Measurements from ENCODE around the gene PIH1D1. TPM values are rescaled to one million over a fixed set of nuclear protein-coding genes. Genes with fewer than 3 reads are reported as not detected.

PIH1D1 gene
- total RNA-seq, 2 experiments from 2014 or later: 152 to 154 TPM

- CTCF ChIA-PET: interaction anchor here (1.3 kb wide), 1 partner anchor 58 kb away, joined by 3 read pairs; no protein-coding TSS in a partner anchor
- POLR2A ChIA-PET: no interaction called here
Measured at GRCh38 chr19:49415810-49416200, 35.8 kb downstream of the PIH1D1 start.

DNA sequence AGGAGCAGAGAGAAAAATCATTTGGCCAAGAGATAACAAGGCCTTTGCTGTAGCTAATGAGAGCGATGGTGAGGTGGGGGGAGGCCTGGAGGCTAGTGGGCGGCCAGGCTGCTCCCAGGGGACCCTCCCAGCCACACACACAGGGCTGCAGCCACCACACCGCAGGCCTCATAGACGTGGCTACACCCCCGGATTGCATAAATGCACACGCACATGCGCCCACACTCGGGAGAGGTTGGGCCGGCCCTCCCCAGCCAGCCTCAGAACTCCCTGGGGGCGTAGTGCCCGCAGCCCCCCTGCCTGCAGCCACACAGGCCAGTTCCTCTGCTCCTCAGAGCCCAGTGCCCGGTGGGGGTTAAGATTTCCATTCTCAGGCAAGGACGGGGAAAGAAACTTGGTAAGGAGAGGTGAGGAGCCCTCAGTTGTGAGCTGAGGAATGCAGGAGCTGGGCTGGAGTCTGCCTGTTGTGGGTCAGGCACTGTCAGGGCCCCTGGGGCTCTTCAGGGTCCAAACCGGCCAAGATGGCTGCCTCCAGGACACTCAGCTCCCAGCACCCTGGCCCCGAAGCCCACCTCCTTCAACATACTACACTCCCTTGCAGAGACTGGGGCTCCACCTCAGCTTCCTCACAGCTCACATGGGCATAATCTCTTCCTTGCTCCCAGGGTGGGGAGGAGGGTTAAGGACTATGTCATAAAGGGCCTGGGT lies 36.4 kb downstream of the PIH1D1 start:
- CTCF ChIA-PET: interaction anchor here (0.6 to 1.3 kb wide), 2 partner anchors 47 to 58 kb away, joined by 3 read pairs; no protein-coding TSS in a partner anchor
- POLR2A ChIA-PET: no interaction called here

- ChIA-PET CTCF (no interaction called here), POLR2A (no interaction called here)
Measured at GRCh38 chr19:49414256-49414655, 37.4 kb downstream of the PIH1D1 start.

DNA sequence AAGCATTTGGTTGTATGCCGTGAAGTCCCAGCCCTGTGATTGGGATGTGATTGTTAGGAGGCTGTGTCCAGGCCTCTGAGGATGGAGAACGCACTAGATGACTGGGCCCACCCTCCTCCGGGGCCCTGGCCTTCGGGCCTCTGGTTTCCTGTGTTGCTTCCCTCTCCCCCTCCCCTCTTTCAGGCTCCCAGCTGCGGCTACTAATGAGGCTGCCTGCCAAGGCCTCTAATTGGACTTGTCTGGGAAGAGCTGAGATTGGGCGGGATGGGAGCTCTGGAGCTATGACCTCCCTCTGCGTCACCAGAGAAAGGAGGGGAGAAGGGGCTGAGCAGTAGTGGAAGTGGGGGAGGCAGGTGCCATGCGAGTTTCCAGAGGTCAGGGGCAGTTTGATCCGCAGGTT lies 38.3 kb downstream of the PIH1D1 start:
- POLR2A ChIA-PET: no interaction called here
- CTCF ChIA-PET: no interaction called here

- ChIA-PET POLR2A (no interaction called here), CTCF (interaction anchor here (0.7 to 2.5 kb wide), 3 partner anchors 27 to 525 kb away, joined by 3 to 5 read pairs (median 3); no protein-coding TSS in a partner anchor)
Measured at GRCh38 chr19:49411681-49412326, 39.8 kb downstream of the PIH1D1 start.

- ChIA-PET CTCF (interaction anchor here (1.4 to 2.5 kb wide), 2 partner anchors 18 to 81 kb away, joined by 4 to 5 read pairs; no protein-coding TSS in a partner anchor), POLR2A (interaction anchor here (1.3 kb wide), 1 partner anchor 32 kb away, joined by 7 read pairs; the partner anchor contains the start of gene SLC17A7)
Measured at GRCh38 chr19:49409441-49410029, 42.1 kb downstream of the PIH1D1 start.

GRCh38 chr19:49408816-49409440 lies 42.7 kb downstream of the PIH1D1 start:
- ChIA-PET CTCF (interaction anchor here (0.9 to 2.5 kb wide), 3 partner anchors 17 to 81 kb away, joined by 4 to 6 read pairs (median 5); no protein-coding TSS in a partner anchor), POLR2A (interaction anchor here (0.7 kb wide), 1 partner anchor 210 kb away, joined by 3 read pairs; no protein-coding TSS in a partner anchor)

- CTCF ChIA-PET: interaction anchor here (0.9 kb wide), 1 partner anchor 23 kb away, joined by 4 read pairs; no protein-coding TSS in a partner anchor
- POLR2A ChIA-PET: no interaction called here
Measured at GRCh38 chr19:49407482-49408015, 44.1 kb downstream of the PIH1D1 start.

GRCh38 chr19:49407079-49407478 lies 44.5 kb downstream of the PIH1D1 start:
- CTCF ChIA-PET: interaction anchor here (0.9 kb wide), 1 partner anchor 23 kb away, joined by 4 read pairs; no protein-coding TSS in a partner anchor
- POLR2A ChIA-PET: no interaction called here

GRCh38 chr19:49403404-49404187 lies 48.0 kb downstream of the PIH1D1 start:
- CTCF ChIA-PET: interaction anchor here (1.4 kb wide), 1 partner anchor 12 kb away, joined by 3 read pairs; no protein-coding TSS in a partner anchor
- POLR2A ChIA-PET: no interaction called here

DNA sequence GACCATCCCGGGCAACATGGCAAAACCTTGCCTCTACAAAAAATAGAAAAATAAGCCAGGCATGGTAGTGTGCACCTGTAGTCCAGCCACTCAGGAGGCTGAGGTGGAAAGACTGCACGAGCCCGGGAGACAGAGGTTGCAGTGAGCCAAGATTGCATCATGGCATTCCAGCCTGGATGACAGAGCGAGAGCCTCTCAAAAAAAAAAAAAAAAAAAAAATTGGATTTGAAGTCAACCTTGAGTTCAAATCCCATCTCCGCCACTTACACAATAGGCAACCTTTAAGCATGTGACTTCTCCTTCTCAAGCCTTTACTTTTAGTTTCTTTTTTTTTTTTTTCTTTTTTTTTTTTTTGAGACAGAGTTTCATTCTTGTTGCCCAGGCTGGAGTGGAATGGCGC lies 51.6 kb downstream of the PIH1D1 start:
- ChIA-PET POLR2A (no interaction called here), CTCF (no interaction called here)

GRCh38 chr19:49398931-49399330 lies 52.7 kb downstream of the PIH1D1 start:
- ChIA-PET CTCF (no interaction called here), POLR2A (interaction anchor here (1.0 kb wide), 1 partner anchor 27 kb away, joined by 3 read pairs; no protein-coding TSS in a partner anchor)

- CTCF ChIA-PET: no interaction called here
- POLR2A ChIA-PET: interaction anchor here (1.0 kb wide), 1 partner anchor 28 kb away, joined by 3 read pairs; no protein-coding TSS in a partner anchor
Measured at GRCh38 chr19:49398001-49398615, 53.5 kb downstream of the PIH1D1 start.

GRCh38 chr19:49396738-49397505 lies 54.7 kb downstream of the PIH1D1 start:
- ChIA-PET CTCF (interaction anchor here (0.7 kb wide), 1 partner anchor 255 kb away, joined by 3 read pairs; no protein-coding TSS in a partner anchor), POLR2A (interaction anchor here (0.7 kb wide), 1 partner anchor 285 kb away, joined by 7 read pairs; no protein-coding TSS in a partner anchor)
